GM19463 (cell line): ENCODE measurements around the gene SLC28A1.
A peak's percentile ranks its signal among the peaks of the same experiment; 100 is the strongest.
"Not testable (repeated sequence)": the region's sequence is repeated elsewhere in the genome, so short reads cannot be mapped to it uniquely, and the experiment has no call there.

Experiments
- ATAC-seq: cut with Tn5 transposase; IDR thresholded peaks from one replicate; pipeline ENCODE4 v1.9.1; 2021; ENCODE audit warnings: mild to moderate bottlenecking, moderate library complexity; ENCODE audit not compliant: unreplicated experiment

Gene SLC28A1

DNA sequence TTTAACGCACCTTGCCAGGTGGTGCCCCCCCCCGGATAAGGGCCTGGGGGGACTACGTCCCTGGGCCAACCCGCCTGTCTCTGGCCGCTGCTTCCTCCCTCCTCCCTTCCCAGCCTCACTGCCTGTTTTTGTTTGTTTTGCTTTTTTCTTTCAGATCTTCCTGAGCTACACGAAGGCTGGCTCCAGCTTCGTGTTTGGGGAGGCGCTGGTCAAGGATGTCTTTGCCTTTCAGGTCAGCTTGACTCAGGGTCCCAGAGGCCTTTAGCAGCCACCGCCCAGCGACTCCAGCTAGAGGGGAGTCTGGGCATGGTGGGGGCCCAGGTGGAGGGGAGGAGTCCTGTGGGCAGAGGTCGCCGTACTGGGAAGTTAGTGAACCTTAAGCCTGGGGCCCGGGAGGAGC, 24.1 kb downstream of the SLC28A1 start:
- no peak for ATAC-seq

DNA sequence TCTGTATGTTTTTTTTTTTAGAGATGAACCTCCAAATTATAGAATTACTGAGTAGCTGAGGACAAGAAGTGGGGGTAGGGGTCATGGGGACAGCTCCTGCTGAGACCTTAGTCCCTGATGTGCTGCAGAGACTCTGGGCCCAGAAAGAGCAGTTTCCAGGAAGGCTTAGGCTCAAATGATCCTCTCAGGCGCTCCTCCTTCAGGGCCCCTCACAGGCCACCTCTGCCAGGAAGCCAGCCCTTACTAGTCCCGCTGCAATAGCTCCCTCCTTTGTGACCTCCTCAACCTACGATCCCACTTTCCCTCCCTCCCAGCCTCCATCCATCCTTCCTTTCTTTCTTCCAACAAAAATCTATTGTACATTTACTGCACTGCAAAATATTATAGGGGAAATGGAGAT, 24.6 kb downstream of the SLC28A1 start:
- ATAC-seq = no peak

DNA sequence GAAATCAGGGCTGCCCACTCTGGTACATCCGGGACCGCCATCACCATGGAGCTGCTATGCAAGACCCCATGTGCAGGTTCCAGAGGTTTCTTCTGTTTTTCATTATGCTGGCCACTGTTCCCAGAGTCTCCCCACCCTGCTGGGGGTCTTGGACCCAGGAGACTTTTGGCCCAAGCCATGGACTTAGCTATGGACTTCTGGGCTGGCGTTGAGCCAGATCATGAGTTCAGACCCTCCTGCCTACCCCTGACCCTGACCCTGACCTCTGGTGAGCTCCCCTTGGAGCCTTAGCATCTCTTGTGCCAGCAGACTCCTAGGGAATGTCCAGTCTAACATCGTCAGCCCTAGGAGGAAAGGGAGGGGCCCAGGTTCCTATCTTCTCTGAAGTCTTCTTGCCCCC, 25.3 kb downstream of the SLC28A1 start:
- ATAC-seq = no peak

DNA sequence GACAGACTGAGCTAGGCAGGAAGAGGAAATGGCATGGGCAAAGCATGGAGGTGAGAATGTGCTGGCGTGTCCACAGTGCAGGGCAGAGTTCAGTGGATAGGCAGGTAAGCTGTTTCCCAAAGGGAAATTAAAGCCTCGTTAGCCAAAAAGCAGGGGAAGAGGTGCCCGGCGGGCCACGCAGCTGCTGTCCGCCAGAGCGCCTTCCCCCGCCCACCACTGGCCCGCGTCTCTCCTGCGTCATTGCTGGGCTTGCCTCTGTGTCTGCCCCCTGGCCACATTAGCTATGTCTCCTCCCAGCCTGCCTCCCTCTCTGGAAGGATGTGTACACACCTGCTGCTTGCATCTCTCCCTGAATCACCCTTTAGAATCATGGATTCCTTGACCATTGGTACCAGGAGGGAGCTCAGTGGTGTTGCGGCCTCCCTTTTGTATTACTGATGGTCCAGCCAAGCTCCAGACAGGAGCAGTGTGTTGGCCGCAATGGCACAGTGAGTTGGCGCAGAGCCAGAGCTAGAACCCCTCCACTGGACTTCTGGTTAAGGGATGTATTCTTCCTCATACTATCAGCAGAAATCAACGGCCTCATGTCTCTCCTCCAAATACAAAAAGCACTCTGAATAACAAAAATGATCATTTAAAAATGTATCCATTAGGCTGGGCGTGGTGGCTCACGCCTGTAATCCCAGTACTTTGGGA, 26.6 kb downstream of the SLC28A1 start:
- ATAC-seq = no peak

DNA sequence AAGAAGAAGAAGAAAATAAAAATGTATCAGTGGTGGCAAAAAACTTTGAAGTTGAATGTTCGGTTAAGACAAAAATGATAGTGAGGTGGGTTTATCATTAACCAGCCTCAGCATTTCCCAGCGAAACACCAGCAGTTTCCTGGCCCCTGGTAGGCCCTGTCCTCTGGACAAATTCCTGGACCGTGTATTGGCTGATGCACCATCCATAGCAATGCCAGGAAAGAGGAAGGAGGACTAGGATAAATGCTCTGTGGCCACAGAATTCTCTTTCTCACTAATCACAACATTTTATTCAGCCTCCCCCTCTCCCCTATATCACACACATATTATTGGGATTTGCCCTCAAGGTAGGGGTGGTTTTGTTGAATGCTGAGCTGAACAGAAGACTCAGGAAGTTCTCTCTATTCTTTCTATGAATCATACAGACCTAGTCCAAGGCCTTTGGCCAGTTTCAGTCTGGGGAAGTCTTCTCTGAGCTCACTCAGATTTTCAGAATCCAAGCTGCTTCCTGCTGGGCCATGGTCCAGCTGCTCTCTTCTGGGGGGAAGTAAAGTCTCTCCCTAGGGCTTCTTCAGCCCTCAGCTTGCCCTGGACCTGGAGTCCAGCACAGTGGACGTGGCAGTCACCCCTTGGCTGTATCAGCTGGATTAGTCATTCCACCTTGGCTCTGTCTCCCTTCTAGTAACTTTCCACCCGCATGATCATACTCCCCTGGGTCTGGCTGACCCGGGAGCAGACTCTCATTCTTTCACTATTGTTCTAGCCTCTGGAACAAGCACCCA, 27.6 kb downstream of the SLC28A1 start:
- ATAC-seq = no peak

DNA sequence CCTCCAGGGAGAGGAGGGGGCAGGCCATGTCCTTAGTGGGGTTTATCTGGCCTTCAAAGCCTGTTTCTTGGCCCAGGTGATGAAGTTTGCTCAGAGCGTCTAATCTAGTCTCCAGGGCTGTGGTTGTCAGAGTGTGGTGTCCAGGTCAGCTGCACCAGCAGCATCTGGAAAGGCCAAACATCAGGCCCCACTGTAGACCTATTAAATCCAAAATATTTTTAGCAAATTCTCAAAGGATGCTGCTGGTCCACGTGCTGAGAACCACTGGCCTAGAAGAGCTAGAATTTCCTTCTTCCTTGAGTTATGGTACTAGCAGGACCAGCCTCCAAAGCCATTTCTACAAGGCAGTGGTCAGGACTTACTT, 28.9 kb downstream of the SLC28A1 start:
- no peak for ATAC-seq

DNA sequence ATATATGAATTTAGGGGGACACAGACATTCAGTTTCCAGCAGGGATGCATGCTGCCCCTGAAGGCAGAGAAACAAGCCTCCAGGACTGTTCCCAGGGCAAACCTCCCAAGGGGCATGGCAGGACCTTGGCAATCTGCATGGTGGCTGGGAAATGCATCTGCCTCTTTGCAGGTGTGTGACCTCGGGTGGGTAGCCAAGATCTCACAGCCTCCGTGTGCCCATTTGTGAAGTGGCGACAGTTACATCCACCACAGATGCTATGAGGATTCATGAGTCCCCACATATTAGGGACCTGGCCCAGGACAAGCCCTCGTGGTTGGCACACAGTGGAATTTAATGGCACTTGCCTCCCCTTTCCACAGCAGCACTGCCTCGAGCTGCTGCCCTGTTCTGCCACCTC, 29.9 kb downstream of the SLC28A1 start:
- ATAC-seq = no peak

DNA sequence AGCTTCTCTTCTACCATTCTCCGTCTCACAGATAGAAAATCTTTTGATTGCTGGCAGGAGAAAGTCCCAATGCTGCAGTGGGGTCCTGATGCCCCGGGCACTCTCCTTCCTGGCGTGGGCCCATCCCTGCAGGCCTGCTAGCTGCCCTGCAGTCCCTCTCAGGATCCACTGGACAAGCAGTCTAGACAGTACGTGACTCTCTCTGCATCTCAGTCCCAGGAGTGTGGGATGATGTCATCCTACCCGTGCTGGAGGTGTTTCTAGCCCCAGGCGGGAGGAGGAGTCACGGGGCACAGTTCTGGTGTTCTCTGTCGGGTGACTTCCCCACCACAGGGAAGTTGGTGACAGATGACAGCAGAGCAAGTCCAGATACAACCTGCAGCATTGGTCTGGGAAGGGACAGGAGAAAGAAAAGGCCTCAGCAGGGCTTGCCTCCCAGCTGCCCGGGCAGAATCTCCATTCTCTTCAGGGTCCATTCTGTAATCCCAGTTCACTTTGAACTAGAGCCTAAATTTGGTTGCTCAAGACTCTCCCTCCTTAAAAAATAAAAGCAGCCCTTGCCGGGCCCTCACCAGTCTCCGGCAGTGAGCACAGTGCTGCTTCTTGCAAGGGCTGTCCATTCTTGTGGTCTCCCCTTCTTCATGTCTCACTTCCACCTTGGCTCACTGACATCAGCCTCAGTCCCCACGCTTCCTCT, 30.6 kb downstream of the SLC28A1 start:
- ATAC-seq = peak; percentile 99

DNA sequence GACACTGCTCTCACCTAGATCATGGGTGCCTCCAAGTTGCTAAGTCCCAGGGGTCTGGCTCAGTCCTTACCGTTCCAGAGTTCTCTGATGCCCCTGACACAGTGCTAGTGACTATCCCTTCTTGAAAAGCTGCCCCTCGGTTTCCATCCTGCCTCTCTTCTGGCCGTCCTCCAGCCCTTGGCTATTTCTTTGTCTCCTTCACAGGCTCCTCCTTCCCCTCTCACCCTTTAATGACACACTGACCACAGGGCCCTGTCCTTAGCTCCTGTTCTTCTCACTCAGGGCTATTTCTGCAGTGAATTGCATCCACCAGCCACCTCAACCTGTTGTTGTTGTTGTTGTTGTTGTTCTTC, 31.1 kb downstream of the SLC28A1 start:
- no peak for ATAC-seq

DNA sequence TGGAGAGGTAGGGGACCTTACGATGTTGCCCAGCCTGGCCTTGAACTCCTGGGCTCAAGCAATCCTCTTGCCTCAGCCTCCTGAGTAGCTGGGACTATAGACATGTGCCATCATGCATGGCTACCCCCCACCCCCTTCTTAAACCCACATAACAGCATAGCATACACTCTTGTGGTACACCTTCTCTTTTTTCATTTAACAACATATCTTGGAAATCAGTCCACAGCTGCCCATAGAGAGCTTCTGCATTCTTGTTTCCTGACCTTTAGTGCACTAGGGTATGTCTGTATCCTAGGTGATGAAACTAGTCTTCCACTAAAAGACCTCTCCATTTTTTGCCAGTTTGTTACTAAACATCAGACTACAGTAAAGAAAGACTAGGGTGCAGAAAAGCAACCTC, 33.0 kb downstream of the SLC28A1 start:
- no peak for ATAC-seq

DNA sequence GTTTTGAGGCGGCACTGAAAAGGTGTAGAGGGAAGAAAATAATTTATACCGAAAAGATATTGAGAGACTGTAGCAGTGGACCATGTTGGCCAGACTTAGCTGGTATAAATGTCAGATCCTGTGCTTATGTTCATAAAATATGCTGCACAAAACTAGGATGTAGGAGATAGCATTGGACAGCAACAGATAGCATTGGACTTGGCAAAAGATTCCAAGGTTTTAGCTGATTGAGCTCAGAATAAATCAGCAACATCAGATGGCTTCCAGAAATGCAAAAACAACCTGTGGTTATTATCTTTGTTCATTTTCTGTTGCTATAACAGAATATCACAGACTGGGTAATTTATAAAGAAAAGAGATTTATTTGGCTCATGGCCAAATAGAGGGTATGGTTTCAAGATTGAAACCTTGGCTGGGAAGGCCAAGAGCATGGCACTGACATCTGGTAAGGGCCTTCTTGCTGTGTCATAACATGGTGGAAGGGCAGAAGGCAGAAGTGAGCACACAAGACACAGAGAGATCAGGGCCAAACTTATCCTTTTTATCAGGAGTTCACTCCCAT, 34.7 kb downstream of the SLC28A1 start:
- ATAC-seq = no peak

DNA sequence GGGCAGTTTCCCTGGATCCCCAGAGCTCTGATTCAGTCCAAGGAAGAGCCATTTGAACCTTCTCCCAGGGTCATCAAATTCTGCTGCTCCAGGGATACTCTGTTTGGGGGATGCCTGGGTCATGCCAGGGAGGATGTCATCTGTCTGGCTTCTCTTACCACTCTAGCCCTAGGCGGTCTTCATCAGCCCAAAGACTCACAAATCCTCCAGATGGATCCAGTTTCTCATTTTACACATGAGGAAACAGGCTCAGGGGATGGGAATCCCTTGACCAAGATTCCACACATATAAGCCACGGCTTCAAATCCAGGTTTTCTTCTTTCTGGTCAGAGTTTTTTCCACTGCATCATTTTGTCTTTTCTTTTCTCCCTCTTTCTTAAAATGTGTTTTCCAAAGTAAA, 36.7 kb downstream of the SLC28A1 start:
- no peak for ATAC-seq

DNA sequence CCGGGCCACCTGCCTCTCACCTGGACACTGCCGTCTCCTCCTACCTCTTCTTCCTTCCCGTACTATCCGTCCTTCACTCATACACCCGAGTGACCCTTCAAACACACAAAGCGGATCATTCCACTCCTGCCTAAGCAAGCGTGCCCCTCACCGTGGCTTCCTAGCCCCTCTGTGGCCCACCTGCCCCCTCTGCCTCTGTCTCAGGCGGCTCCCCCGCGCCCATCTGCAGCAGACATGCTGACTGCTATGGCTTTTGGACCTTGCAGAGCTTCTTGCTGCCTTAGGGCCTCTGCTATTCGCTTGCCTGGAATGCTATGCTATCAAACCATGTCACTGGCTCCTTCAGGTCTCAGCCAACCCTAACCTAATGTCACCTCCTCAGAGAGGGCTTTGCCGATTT, 38.1 kb downstream of the SLC28A1 start:
- ATAC-seq = no peak

DNA sequence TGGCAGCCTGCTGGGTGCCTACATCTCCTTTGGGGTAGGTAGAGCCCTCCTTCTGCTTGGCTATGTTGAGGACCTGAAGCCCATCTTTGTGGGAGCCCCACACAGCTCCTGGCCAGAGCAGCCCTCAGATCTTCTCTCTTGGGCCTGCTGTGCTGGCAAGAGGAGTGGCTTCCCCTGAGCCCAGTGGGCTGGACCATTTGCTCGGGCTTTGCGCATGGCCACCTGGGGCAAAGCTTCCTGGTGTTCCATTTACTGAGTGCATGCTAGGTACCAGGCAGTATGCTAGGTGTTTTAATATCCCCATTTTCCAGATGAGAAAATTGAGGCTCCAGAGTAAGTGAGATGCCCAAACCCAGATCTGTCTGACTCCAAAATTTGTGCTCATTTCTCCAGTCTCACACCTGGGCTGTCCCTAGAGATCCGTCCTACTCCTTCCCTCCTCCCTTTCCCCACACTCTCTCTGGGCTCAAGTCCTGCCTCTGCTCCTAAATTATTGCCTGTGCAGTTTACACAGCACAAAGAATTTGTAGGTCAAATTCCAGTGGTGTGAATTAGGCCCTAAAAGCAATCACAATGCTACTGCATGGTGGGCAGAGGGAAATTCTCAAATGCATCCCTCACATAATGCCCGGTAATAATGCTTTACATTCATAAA, 39.7 kb downstream of the SLC28A1 start:
- no peak for ATAC-seq

DNA sequence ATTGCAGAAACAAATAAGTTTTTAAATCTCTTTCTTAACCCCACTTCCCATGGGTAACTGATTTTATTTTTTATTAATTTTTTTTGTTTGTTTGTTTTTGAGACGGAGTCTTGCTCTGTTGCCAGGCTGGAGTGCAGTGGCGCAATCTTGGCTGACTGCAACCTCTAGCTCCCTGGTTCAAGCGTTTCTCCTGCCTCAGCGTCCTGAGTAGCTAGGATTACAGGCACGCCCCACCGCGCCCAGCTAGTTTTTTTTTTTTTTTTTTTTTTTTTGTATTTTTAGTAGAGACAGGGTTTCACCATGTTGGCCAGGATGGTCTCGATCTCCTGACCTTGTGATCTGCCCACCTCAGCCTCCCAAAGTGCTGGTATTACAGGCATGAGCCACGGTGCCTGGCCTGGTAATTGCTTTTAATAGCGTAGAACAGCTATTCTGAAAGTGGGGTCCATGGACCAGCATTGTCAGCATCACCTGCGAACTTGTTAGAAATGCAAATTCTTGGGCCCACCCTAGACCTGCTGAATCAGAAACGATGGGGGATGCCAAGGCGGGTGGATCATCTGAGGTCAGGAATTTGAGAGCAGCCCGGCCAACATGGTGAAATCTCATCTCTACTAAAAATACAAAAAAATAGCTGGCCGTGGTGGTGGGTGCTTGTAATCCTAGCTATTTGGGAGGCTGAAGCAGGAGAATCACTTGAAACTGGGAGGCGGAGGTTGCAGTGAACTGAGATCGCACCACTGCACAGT, 40.5 kb downstream of the SLC28A1 start:
- ATAC-seq = not testable (repeated sequence)

DNA sequence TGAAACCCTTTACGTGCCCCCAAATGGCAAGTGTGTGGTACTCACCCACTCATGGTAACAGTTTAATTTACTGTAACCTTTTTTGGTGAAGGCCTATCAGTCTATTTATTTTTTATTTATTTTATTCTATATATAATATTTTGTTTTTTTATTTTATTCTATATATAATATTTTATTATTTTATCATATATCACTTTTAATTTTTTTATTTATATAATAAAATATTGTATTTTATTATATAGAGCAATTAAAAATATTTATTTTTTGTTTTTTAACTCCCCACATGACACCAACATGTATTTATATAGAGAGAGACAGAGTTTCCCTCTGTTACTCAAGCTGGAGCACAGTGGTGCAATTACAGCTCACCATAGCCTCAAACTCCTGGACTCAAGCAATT, 41.4 kb downstream of the SLC28A1 start:
- no peak for ATAC-seq

DNA sequence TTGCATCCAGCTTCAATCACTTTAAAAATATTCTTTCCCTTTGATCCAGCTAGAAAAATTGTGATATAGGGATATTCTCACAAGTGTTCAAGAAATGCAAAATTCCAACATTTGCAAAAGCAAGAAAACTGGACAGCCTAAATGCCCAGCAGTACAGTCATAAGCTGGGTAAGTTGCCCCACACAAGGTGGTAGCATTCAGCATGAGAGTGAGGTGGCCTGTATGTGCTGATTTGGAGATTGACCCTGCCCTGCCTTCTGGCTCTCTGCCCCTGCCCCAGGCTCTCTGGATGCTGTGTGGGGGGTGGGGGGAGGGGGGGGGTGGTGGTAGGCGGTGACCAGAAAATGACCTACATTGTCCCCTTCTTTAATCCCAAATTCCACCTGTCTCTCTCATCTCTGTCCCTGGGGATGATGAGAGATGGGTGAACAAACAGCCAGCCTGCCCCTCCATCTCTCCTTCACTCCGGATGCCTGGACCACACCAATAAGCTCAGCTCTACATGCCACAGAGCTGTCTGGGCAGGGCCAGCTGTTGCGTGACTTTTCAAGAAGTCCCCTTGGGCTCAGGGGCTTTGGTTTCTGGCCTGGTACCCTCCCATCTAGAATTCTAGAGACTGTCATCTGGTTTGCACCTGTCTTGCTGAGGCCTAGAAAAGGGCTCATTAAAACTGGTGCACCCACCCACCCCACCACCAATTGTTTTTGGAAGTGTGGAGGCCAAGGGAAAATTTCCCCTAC, 42.2 kb downstream of the SLC28A1 start:
- no peak for ATAC-seq

DNA sequence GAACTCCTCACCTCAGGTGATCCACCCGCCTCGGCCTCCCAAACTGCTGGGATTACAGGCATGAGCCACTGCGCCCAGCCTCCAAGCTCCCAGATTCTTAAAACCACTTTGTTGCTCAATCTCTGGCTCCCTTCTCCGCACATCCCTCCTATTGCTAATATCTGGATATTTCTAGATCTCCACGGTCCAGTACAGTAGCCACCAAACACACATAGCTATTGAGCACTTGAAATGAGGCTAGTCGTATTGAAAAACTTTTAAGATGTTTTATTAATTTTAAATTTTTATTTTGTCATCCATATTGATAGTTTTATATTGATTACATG, 44.3 kb downstream of the SLC28A1 start:
- ATAC-seq = no peak

DNA sequence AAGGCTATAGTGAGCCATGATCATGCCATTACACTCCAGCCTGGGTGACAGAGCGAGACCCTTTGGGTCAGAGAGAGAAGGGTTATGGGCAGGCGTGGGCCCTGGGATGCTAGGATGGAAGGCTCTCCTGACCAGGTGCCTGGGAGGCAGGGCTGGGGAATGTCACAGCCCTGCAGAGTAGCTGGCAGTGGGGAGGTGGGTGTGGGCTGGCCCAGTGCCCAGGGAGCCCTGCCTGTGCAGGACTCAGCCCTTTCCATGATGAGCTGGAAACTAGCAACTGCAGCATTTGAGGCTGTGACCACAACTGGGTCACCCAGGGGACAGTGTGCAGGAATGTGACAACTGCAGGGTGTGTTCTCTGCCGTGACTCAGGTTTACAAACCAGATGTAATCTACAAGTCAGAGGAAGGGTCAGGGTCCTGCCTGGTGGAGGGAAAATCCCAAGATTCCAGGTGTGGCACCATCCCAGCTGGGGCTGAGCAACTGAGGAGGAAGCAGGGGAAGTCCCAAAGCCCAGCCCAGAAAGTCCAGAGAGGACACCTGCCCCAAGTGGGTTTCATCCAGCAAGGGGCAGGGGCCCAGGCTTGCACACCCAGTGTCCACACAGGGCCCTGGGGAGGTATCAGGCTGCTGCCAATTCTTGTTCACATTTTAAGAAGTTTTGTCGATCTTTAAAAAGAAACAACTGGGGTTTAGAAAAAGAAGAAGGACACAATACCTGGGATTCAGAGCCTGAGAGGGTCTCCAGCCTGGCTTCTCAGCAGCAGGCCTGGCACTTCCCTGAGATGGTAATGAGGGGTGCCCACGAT, 45.5 kb downstream of the SLC28A1 start:
- ATAC-seq = no peak
